Measurements from ENCODE around the gene PHEX. TPM values are rescaled to one million over a fixed set of nuclear protein-coding genes. Genes with fewer than 3 reads are reported as not detected.

PHEX gene
- total RNA-seq, 1 experiment from 2014 or later, result 0.04 TPM

- TF ChIP-seq ZNF512 (CRISPR knock-in tag; IDR thresholded peaks at IDR 0.05; ENCODE audit: borderline replicate concordance) (no peak), EMX1 (CRISPR knock-in tag; IDR thresholded peaks at IDR 0.05) (no peak), ATF1 (CRISPR knock-in tag; IDR thresholded peaks at IDR 0.05) (no peak), FOXP4 (CRISPR knock-in tag; IDR thresholded peaks at IDR 0.05) (no peak)
Measured at GRCh38 chrX:22060415-22061280, 28.5 kb downstream of the PHEX start (continued).

- H3K9me3 Mint-ChIP-seq, result no peaks in the 10 kb centered on the region
- H3K4me1 Mint-ChIP-seq, result 0 out of 2 replicates have a peak, but pooled peaks cover 2% of the 10 kb centered on the region
- no peak overlapping the region for H3K4me3 Mint-ChIP-seq
- ChIA-PET POLR2A (no interaction called here), CTCF (no interaction called here)
- H3K27me3 Mint-ChIP-seq (ENCODE audit: low read depth), result no peaks in the 10 kb centered on the region
- no peak overlapping the region for H3K27ac Mint-ChIP-seq
- no peaks in the 10 kb centered on the region for H3K36me3 Mint-ChIP-seq
- ATAC-seq (no peak), DNase-seq (ENCODE audit: low spot score) (no peak)
- TF ChIP-seq OVOL2 (CRISPR knock-in tag; IDR thresholded peaks at IDR 0.05; ENCODE audit: borderline replicate concordance) (no peak), CBFB (CRISPR knock-in tag; IDR thresholded peaks at IDR 0.05; ENCODE audit: low read depth) (no peak), CDX4 (CRISPR knock-in tag; IDR thresholded peaks at IDR 0.05; ENCODE audit: borderline replicate concordance) (no peak), ZSCAN18 (CRISPR knock-in tag; IDR thresholded peaks at IDR 0.05) (no peak), SP1 (CRISPR knock-in tag; conservative IDR thresholded peaks at IDR 0.05) (no peak), GTF2I (CRISPR knock-in tag; conservative IDR thresholded peaks at IDR 0.05) (no peak), E2F1 (CRISPR knock-in tag; IDR thresholded peaks at IDR 0.05) (no peak), E2F5 (CRISPR knock-in tag; IDR thresholded peaks at IDR 0.05) (no peak), NR2C2 (CRISPR knock-in tag; IDR thresholded peaks at IDR 0.05) (no peak), ARID4B (CRISPR knock-in tag; IDR thresholded peaks at IDR 0.05; ENCODE audit: borderline replicate concordance) (no peak), CTCF (IDR thresholded peaks at IDR 0.05) (no peak), ATF3 (CRISPR knock-in tag; conservative IDR thresholded peaks at IDR 0.05) (no peak), MXD4 (CRISPR knock-in tag; IDR thresholded peaks at IDR 0.05; ENCODE audit: borderline replicate concordance) (no peak)
Measured at GRCh38 chrX:22063284-22063683, 31.2 kb downstream of the PHEX start.
